ENCODE results near the gene RAB7B.

RAB7B gene

DNA sequence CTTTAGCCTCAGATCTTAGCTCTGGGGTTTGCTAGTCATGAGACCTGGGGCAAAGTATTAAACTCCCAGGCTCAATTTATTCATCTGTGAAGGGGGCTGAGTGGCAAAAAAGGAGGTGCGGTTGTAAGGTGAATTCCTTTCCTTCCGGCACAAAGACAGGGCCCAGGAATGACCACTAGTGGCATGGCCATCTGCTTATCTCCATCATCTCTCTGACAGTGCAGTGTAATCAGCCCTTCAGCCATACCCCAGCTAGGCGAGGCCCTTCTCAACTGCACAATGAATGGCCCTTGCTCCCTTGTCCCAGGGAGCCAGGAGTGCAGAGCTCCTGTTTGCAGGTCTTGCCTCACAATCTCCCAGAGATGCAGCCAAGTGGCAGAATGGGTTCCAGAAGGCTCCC lies 54.3 kb downstream of the RAB7B start:
- no peak overlapping the region for H3K4me3 ChIP-seq (ENCODE audit: control insufficient read depth, low read depth, low read length)
- no peak for TF ChIP-seq CTCF (IDR thresholded peaks at IDR 0.05; ENCODE audit: control insufficient read depth, insufficient read depth, low read depth, low read length, missing control alignments)
- DNase-seq (ENCODE audit: low read depth), result no peak

GRCh38 chr1:205948039-205948438 lies 55.2 kb downstream of the RAB7B start:
- DNase-seq (ENCODE audit: low read depth), result no peak
- TF ChIP-seq CTCF (IDR thresholded peaks at IDR 0.05; ENCODE audit: control insufficient read depth, insufficient read depth, low read depth, low read length, missing control alignments), result no peak
- no peak overlapping the region for H3K4me3 ChIP-seq (ENCODE audit: control insufficient read depth, low read depth, low read length)

GRCh38 chr1:205947024-205947423 lies 56.2 kb downstream of the RAB7B start:
- H3K4me3 ChIP-seq (ENCODE audit: control insufficient read depth, low read depth, low read length), result no peak overlapping the region
- DNase-seq (ENCODE audit: low read depth), result no peak
- TF ChIP-seq CTCF (IDR thresholded peaks at IDR 0.05; ENCODE audit: control insufficient read depth, insufficient read depth, low read depth, low read length, missing control alignments), result no peak

GRCh38 chr1:205945069-205945468 lies 58.1 kb downstream of the RAB7B start:
- TF ChIP-seq CTCF (IDR thresholded peaks at IDR 0.05; ENCODE audit: control insufficient read depth, insufficient read depth, low read depth, low read length, missing control alignments), result no peak
- H3K4me3 ChIP-seq (ENCODE audit: control insufficient read depth, low read depth, low read length), result no peak overlapping the region
- DNase-seq (ENCODE audit: low read depth), result no peak

GRCh38 chr1:205944525-205944924 lies 58.7 kb downstream of the RAB7B start:
- H3K4me3 ChIP-seq (ENCODE audit: control insufficient read depth, low read depth, low read length), result no peak overlapping the region
- no peak for TF ChIP-seq CTCF (IDR thresholded peaks at IDR 0.05; ENCODE audit: control insufficient read depth, insufficient read depth, low read depth, low read length, missing control alignments)
- no peak for DNase-seq (ENCODE audit: low read depth)

GRCh38 chr1:205943245-205943644 lies 60.0 kb downstream of the RAB7B start, which contains the start of gene SLC26A9:
Gene SLC26A9, minus strand, starts transcription at chr1:205943456. Its CDS starts 7,636 bp downstream, at chr1:205935820.
- no peak for TF ChIP-seq CTCF (IDR thresholded peaks at IDR 0.05; ENCODE audit: control insufficient read depth, insufficient read depth, low read depth, low read length, missing control alignments)
- no peak for DNase-seq (ENCODE audit: low read depth)
- no peak within 1 kb of the TSS for H3K4me3 ChIP-seq (ENCODE audit: control insufficient read depth, low read depth, low read length)

- no peak for TF ChIP-seq CTCF (IDR thresholded peaks at IDR 0.05; ENCODE audit: control insufficient read depth, insufficient read depth, low read depth, low read length, missing control alignments)
- H3K4me3 ChIP-seq (ENCODE audit: control insufficient read depth, low read depth, low read length), result no peak overlapping the region
- no peak for DNase-seq (ENCODE audit: low read depth)
Measured at GRCh38 chr1:205942631-205943159, 60.5 kb downstream of the RAB7B start.
